Measurements from ENCODE around the gene POU5F1. TPM values are rescaled to one million over a fixed set of nuclear protein-coding genes. Genes with fewer than 3 reads are reported as not detected.
"Not testable (repeated sequence)": the region's sequence is repeated elsewhere in the genome, so short reads cannot be mapped to it uniquely, and the experiment has no call there.

The POU5F1 gene
- total RNA-seq, 2 donors from 2014 or later: 4.0 to 12.9 TPM

GRCh38 chr6:31187780-31188194 lies 17.3 kb upstream of the POU5F1 start:
- no peaks in the 10 kb centered on the region for H3K36me3 ChIP-seq
- ATAC-seq (ENCODE audit: insufficient number of reproducible peaks, low FRiP score, low read depth): no peak

GRCh38 chr6:31186052-31186734 lies 15.7 kb upstream of the POU5F1 start:
- no peak for TF ChIP-seq CTCF (IDR thresholded peaks at IDR 0.05)
- H3K4me3 ChIP-seq: peak overlapping the region; percentile 62
- DNase-seq (ENCODE audit: low spot score): no peak

More at GRCh38 chr6:31187780-31188194, 17.3 kb upstream of the POU5F1 start:
- Histone ChIP-seq H3K4me1 (ENCODE audit: control insufficient read depth in 1 of 2, low read depth in 2 of 2) (no peaks in the 10 kb centered on the region), H3K27me3 (replicated peaks; ENCODE audit: insufficient read depth) (no peaks in the 10 kb centered on the region), H3K4me3 (no peak overlapping the region), H3K27ac (no peak overlapping the region), H3K9me3 (no peaks in the 10 kb centered on the region)
- no peak for DNase-seq (ENCODE audit: low spot score)
- no peak for TF ChIP-seq CTCF (IDR thresholded peaks at IDR 0.05)

GRCh38 chr6:31185695-31186051 lies 15.2 kb upstream of the POU5F1 start:
- ATAC-seq (ENCODE audit: insufficient number of reproducible peaks, low FRiP score, low read depth); H3K4me1 ChIP-seq (ENCODE audit: control insufficient read depth in 1 of 2, low read depth in 2 of 2); H3K9me3 ChIP-seq; DNase-seq (ENCODE audit: low spot score); H3K27me3 ChIP-seq (replicated peaks; ENCODE audit: insufficient read depth); H3K36me3 ChIP-seq: not testable (repeated sequence)
- Histone ChIP-seq H3K4me3 (peak overlapping the region; percentile 62), H3K27ac (peak overlapping the region; percentile 68 to 82)

More at GRCh38 chr6:31186052-31186734, 15.7 kb upstream of the POU5F1 start:
- Histone ChIP-seq H3K27ac (peak overlapping the region; percentile 68 to 82), H3K27me3 (replicated peaks; ENCODE audit: insufficient read depth) (no peaks in the 10 kb centered on the region), H3K4me1 (ENCODE audit: control insufficient read depth in 1 of 2, low read depth in 2 of 2) (no peaks in the 10 kb centered on the region), H3K36me3 (no peaks in the 10 kb centered on the region), H3K9me3 (no peaks in the 10 kb centered on the region)
- no peak for ATAC-seq (ENCODE audit: insufficient number of reproducible peaks, low FRiP score, low read depth)

- not testable (repeated sequence) for H3K4me1 ChIP-seq (ENCODE audit: control insufficient read depth in 1 of 2, low read depth in 2 of 2); H3K9me3 ChIP-seq; H3K27me3 ChIP-seq (replicated peaks; ENCODE audit: insufficient read depth); H3K27ac ChIP-seq; DNase-seq (ENCODE audit: low spot score); H3K36me3 ChIP-seq; H3K4me3 ChIP-seq; ATAC-seq (ENCODE audit: insufficient number of reproducible peaks, low FRiP score, low read depth)
These were observed 13.4 kb upstream of the POU5F1 start for GRCh38 chr6:31183859-31184258.

GRCh38 chr6:31183287-31183686 lies 12.8 kb upstream of the POU5F1 start:
- not testable (repeated sequence) for H3K4me3 ChIP-seq; H3K27ac ChIP-seq; ATAC-seq (ENCODE audit: insufficient number of reproducible peaks, low FRiP score, low read depth); H3K27me3 ChIP-seq (replicated peaks; ENCODE audit: insufficient read depth); H3K4me1 ChIP-seq (ENCODE audit: control insufficient read depth in 1 of 2, low read depth in 2 of 2); H3K36me3 ChIP-seq; DNase-seq (ENCODE audit: low spot score); H3K9me3 ChIP-seq

GRCh38 chr6:31180500-31180899 lies 10.0 kb upstream of the POU5F1 start:
- peak overlapping the region; percentile 72 for H3K4me3 ChIP-seq
- ATAC-seq (ENCODE audit: insufficient number of reproducible peaks, low FRiP score, low read depth) (peak; percentile 100), DNase-seq (ENCODE audit: low spot score) (no peak)
- no peaks in the 10 kb centered on the region for H3K36me3 ChIP-seq
- peak overlapping the region in 1 of 2 donors; percentile 38 for H3K27ac ChIP-seq
- peaks cover 0 to 2% of the 10 kb centered on the region in 2 donors for H3K4me1 ChIP-seq (ENCODE audit: control insufficient read depth in 1 of 2, low read depth in 2 of 2)
- no peak for TF ChIP-seq CTCF (IDR thresholded peaks at IDR 0.05)
- no peaks in the 10 kb centered on the region for H3K9me3 ChIP-seq
- H3K27me3 ChIP-seq (replicated peaks; ENCODE audit: insufficient read depth): no peaks in the 10 kb centered on the region

Data from thoracic aorta (tissue), 2 donors.